ENCODE results near the gene MGME1.
A peak's percentile ranks its signal among the peaks of the same experiment; 100 is the strongest.

The MGME1 gene

DNA sequence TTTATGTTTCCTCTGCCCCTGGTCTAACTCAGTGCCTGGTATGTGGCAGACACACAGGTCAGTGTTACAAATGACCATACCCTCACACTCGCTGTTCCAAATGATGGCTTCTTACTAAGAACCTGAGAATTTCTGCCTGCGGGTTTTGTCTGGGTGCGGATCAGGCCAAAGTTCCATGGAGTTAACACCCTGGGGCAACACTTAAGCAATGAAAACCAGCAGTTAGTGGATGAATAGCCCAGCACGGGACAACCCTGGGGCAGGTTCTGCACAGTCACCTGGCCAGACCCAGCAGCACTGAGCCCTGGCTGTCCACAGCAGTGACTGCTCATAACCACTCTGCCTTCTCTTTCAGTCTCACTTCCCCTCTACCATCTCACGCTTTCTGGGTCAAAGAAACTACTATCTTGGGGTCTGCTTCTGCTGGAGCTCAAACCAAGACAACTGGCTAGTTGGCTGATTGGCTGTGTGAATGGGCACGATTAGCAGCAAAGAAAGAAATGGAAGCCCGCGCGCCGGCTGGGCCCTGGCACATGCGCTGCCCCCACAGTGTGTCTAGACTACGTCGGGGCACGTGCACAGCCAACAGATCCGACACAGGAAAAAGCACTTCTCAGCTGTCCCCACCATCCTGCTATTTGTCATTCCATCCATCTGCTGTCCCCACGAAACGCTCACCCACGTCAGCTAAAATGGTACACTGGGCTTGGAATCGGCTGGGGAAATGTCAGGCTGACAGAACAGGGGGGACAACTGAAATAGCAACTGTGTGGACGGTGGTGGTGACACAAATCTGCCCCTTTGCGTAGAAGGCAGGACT is 36.6 kb downstream of the MGME1 start:
- no peak overlapping the region for H2AFZ ChIP-seq
- no peaks in the 10 kb centered on the region for H3K9me3 ChIP-seq (ENCODE audit: control insufficient read depth, low read length)
- no peaks in the 10 kb centered on the region for H3K27me3 ChIP-seq (ENCODE audit: control insufficient read depth, insufficient read depth, low read length)
- H3K4me2 ChIP-seq (ENCODE audit: low read length) = no peak overlapping the region
- no peaks in the 10 kb centered on the region for H3K79me2 ChIP-seq
- H3K4me3 ChIP-seq (ENCODE audit: low read depth, low read length) = no peak overlapping the region
- H3K9ac ChIP-seq = no peak overlapping the region
- no peaks in the 10 kb centered on the region for H3K36me3 ChIP-seq (ENCODE audit: control insufficient read depth, insufficient read depth, low read length)
- TF ChIP-seq CTCF (IDR thresholded peaks at IDR 0.05) = no peak
- H3K4me1 ChIP-seq = no peaks in the 10 kb centered on the region
- no peak overlapping the region for H3K27ac ChIP-seq

DNA sequence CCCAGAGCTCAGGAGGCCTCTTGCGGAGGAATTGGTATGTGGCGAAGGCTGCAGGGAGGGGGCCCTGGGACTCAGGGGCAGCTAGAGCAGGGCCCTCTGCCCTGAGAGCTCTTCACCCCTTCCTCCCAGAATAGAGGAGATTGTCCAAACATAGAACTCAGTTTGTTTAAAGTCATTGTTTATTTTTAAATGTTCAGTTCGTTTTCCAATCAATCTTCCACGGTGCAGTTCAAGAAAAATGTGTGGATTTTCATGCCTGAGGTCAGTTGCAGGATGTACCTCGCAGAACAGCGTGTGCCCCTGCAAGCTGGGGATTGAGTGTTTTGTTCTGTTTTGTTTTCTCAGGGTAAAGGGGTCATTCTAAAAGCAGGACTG is 37.2 kb downstream of the MGME1 start:
- Histone ChIP-seq H3K36me3 (ENCODE audit: control insufficient read depth, insufficient read depth, low read length) (no peaks in the 10 kb centered on the region), H3K4me2 (ENCODE audit: low read length) (no peak overlapping the region), H2AFZ (no peak overlapping the region), H3K9ac (no peak overlapping the region), H3K9me3 (ENCODE audit: control insufficient read depth, low read length) (no peaks in the 10 kb centered on the region), H3K27ac (no peak overlapping the region), H3K79me2 (no peaks in the 10 kb centered on the region), H3K4me3 (ENCODE audit: low read depth, low read length) (no peak overlapping the region), H3K4me1 (no peaks in the 10 kb centered on the region), H3K27me3 (ENCODE audit: control insufficient read depth, insufficient read depth, low read length) (no peaks in the 10 kb centered on the region)
- no peak for TF ChIP-seq CTCF (IDR thresholded peaks at IDR 0.05)

DNA sequence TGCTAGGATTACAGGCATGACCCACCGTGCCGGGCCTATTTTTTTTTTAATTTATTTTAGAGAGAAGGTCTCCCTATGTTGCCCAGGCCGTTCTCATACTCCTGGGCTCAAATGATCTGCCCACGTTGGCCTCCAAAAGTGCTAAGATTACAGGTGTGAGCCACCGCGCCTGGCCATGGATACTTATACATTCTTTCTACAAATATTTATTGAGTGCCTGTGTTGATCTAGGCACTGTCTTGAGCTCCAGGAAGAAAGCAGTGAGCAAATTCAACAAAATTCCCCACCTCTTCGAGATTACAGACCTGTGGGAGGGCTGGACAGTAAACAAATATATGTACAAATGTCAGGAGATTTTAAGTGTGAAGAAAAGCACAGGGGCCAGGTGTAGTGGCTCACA is 37.9 kb downstream of the MGME1 start:
- Histone ChIP-seq H3K4me1 (no peaks in the 10 kb centered on the region), H3K9me3 (ENCODE audit: control insufficient read depth, low read length) (no peaks in the 10 kb centered on the region), H3K9ac (no peak overlapping the region), H3K27ac (no peak overlapping the region), H3K79me2 (no peaks in the 10 kb centered on the region), H3K4me3 (ENCODE audit: low read depth, low read length) (no peak overlapping the region), H3K27me3 (ENCODE audit: control insufficient read depth, insufficient read depth, low read length) (no peaks in the 10 kb centered on the region), H2AFZ (no peak overlapping the region), H3K36me3 (ENCODE audit: control insufficient read depth, insufficient read depth, low read length) (no peaks in the 10 kb centered on the region), H3K4me2 (ENCODE audit: low read length) (no peak overlapping the region)
- TF ChIP-seq CTCF (IDR thresholded peaks at IDR 0.05) = no peak

DNA sequence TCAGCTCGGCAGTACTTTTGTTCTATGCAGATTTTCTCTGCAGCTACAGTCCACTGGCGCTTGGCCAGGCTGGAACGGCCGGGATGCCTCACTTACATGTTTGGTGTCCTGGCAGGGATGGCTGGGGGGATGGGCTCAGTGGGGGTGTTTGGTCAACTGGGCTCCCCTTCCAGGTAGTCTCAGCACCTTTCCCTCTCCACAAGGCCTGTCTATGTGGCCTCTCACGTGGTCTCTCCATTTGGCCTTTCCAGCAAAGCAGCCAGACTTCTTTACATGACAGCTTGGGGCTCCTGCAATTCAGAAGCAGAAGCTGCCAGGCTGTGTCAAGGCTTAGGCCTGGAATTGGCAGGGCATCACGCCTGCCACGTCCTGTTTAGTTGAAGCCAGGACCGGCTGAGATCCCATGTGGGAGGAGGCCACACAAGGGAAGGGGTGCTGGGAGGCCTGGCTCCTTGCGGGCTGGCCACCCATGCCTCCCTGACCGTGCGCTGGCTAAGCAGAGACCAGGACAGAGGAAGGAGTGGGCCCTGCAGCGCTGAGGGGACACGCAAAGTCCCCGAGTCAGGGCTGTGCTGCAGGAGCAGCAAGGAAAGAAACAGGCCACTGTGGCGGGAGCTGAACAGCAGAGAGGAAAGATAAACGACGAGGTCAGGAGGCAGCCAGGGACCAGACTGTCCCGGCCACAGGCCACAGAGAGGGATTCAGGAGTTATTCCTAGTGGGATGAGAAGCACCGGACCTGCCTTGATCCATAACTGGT is 38.9 kb downstream of the MGME1 start:
- Histone ChIP-seq H3K4me1 (no peaks in the 10 kb centered on the region), H3K27ac (no peak overlapping the region), H2AFZ (peak overlapping the region; percentile 11)

More for the DNA sequence above, 38.9 kb downstream of the MGME1 start:
- H3K4me3 ChIP-seq (ENCODE audit: low read depth, low read length) = no peak overlapping the region
- H3K4me2 ChIP-seq (ENCODE audit: low read length) = no peak overlapping the region
- H3K79me2 ChIP-seq = no peaks in the 10 kb centered on the region
- H3K9me3 ChIP-seq (ENCODE audit: control insufficient read depth, low read length) = no peaks in the 10 kb centered on the region
- no peaks in the 10 kb centered on the region for H3K36me3 ChIP-seq (ENCODE audit: control insufficient read depth, insufficient read depth, low read length)
- H3K9ac ChIP-seq = no peak overlapping the region
- no peaks in the 10 kb centered on the region for H3K27me3 ChIP-seq (ENCODE audit: control insufficient read depth, insufficient read depth, low read length)
- no peak for TF ChIP-seq CTCF (IDR thresholded peaks at IDR 0.05)
